GM12874 (cell line): ENCODE data around the gene APMAP.

Source experiments
- CTCF ChIP-seq: IDR thresholded peaks from 2 replicates; pipeline ENCODE4 v1.5.1; 2011; ENCODE audit warnings: low read depth, mild to moderate bottlenecking, control low read depth, low read length, moderate library complexity; ENCODE audit not compliant: insufficient read depth

The APMAP gene

GRCh38 chr20:25022680-25023079, 30.1 kb upstream of the APMAP start:
- no peak for TF ChIP-seq CTCF

GRCh38 chr20:25021336-25021735, 28.8 kb upstream of the APMAP start:
- TF ChIP-seq CTCF: no peak

- TF ChIP-seq CTCF: no peak
These were observed 28.4 kb upstream of the APMAP start for GRCh38 chr20:25020901-25021301.

- no peak for TF ChIP-seq CTCF
These were observed 27.8 kb upstream of the APMAP start for GRCh38 chr20:25020345-25020744.

GRCh38 chr20:25019381-25020155, 27.0 kb upstream of the APMAP start:
- no peak for TF ChIP-seq CTCF

GRCh38 chr20:25018841-25019240, 26.3 kb upstream of the APMAP start:
- TF ChIP-seq CTCF: no peak

- no peak for TF ChIP-seq CTCF
These were observed 25.9 kb upstream of the APMAP start for GRCh38 chr20:25018425-25018824.
